Measurements from ENCODE around the gene MGARP. TPM values are rescaled to one million over a fixed set of nuclear protein-coding genes. Genes with fewer than 3 reads are reported as not detected.

The MGARP gene
- total RNA-seq, 4 donors from 2014 or later = 0.29 to 0.65 (median 0.38) TPM; not detected in 1

DNA sequence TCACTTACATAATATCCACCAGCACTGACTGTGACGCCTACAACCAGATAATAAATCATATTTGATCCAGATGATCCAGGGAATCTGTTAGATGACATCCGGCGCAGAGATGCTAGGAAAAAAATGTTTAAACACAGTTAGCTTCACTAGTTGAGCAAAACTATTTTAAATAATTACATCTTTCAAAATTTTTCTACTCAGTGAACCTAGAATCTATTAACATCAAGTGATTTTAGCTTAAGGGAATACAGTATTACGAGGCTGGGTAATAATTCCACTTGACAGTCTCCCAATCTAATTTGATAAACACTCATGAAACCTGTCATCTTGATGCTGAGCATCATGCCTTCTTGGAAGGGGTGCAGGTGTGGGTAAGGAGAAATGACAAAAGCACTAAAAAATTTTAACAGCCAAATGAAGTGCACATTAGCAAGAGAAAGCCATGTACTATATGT is 4.7 kb downstream of the MGARP start:
- no peak overlapping the region for H3K4me3 ChIP-seq
- ATAC-seq (no peak), DNase-seq (no peak)
- H3K4me1 ChIP-seq = no peaks in the 10 kb centered on the region
- in situ Hi-C loops (cut with MboI; ENCODE audit: low sequenced_read_pairs in 4 of 4) (no loop called here), intact Hi-C loops (cut with DNase I; ENCODE audit: low total_unique reads) (no loop called here)
- TF ChIP-seq CTCF (IDR thresholded peaks at IDR 0.05 in 4 of 5, conservative IDR thresholded peaks at IDR 0.05 in 1 of 5) = no peak
- no peak for TF ChIP-seq POLR2A (IDR thresholded peaks at IDR 0.05)
- no peak overlapping the region for H3K27ac ChIP-seq
- no peaks in the 10 kb centered on the region for H3K9me3 ChIP-seq
- no peaks in the 10 kb centered on the region for H3K36me3 ChIP-seq
- H3K27me3 ChIP-seq = peaks cover 9 to 15% (median 13%) of the 10 kb centered on the region in 3 donors

GRCh38 chr4:139274790-139275189 is 5.2 kb downstream of the MGARP start:
- H3K27ac ChIP-seq = no peak overlapping the region
- in situ Hi-C loops (cut with MboI; ENCODE audit: low sequenced_read_pairs in 4 of 4) = no loop called here
- TF ChIP-seq CTCF (IDR thresholded peaks at IDR 0.05 in 4 of 5, conservative IDR thresholded peaks at IDR 0.05 in 1 of 5) = no peak
- no peak for TF ChIP-seq POLR2A (IDR thresholded peaks at IDR 0.05)
- H3K27me3 ChIP-seq = peaks cover 9 to 13% (median 11%) of the 10 kb centered on the region in 3 donors
- no peak overlapping the region for H3K4me3 ChIP-seq
- no peaks in the 10 kb centered on the region for H3K36me3 ChIP-seq
- intact Hi-C loops (cut with DNase I; ENCODE audit: low total_unique reads) = no loop called here
- no peak for ATAC-seq
- H3K4me1 ChIP-seq = no peaks in the 10 kb centered on the region
- no peaks in the 10 kb centered on the region for H3K9me3 ChIP-seq
- no peak for DNase-seq

DNA sequence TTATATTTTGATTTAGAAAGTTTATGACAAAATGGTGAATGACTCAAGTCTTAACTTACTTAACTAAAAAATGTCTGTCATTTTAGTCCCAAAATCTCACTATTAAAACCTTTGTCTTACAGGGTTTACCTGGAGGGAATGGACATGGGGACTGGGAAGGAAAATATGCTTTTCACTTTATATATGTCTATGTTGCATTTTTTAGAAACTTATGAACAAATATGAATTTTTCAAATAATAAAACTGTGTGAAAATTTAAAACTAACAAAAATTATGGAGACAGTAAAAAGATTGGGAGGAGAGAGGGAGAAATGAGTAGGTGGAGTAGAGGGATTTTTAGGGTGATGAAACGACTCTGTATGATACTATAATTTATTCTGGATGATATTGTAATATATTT is 6.2 kb downstream of the MGARP start:
- no peak for ATAC-seq
- intact Hi-C loops (cut with DNase I; ENCODE audit: low total_unique reads) = no loop called here

GRCh38 chr4:139267301-139267700 is 12.7 kb downstream of the MGARP start:
- Histone ChIP-seq H3K27ac (peak overlapping the region in 1 of 4 donors; percentile 76), H3K9me3 (no peaks in the 10 kb centered on the region)
- intact Hi-C loops (cut with DNase I; ENCODE audit: low total_unique reads) = no loop called here

More for the DNA sequence above, 6.2 kb downstream of the MGARP start:
- in situ Hi-C loops (cut with MboI; ENCODE audit: low sequenced_read_pairs in 4 of 4) = no loop called here
- Histone ChIP-seq H3K4me1 (no peaks in the 10 kb centered on the region), H3K27me3 (peaks cover 2 to 7% (median 5%) of the 10 kb centered on the region in 3 donors), H3K36me3 (no peaks in the 10 kb centered on the region), H3K9me3 (no peaks in the 10 kb centered on the region), H3K4me3 (no peak overlapping the region), H3K27ac (no peak overlapping the region)
- TF ChIP-seq CTCF (IDR thresholded peaks at IDR 0.05 in 4 of 5, conservative IDR thresholded peaks at IDR 0.05 in 1 of 5) (no peak), POLR2A (IDR thresholded peaks at IDR 0.05) (no peak)
- no peak for DNase-seq

More at GRCh38 chr4:139267301-139267700, 12.7 kb downstream of the MGARP start:
- in situ Hi-C loops (cut with MboI; ENCODE audit: low sequenced_read_pairs in 4 of 4) = no loop called here
- Histone ChIP-seq H3K27me3 (no peaks in the 10 kb centered on the region), H3K36me3 (no peaks in the 10 kb centered on the region), H3K4me3 (no peak overlapping the region), H3K4me1 (peaks cover 0 to 12% of the 10 kb centered on the region in 2 donors)
- ATAC-seq = no peak
- no peak for DNase-seq
- no peak for TF ChIP-seq CTCF (IDR thresholded peaks at IDR 0.05 in 4 of 5, conservative IDR thresholded peaks at IDR 0.05 in 1 of 5)
- TF ChIP-seq POLR2A (IDR thresholded peaks at IDR 0.05) = no peak
